Left ventricle myocardium inferior (tissue), 1 donor: ENCODE data around the gene AHNAK2. TPM values are rescaled to one million over a fixed set of nuclear protein-coding genes. Genes with fewer than 3 reads are reported as not detected.

Experiments
- DNase-seq: peaks from one replicate; pipeline ENCODE4 v3.0.0-alpha.2; 2020
- H3K27ac ChIP-seq: fragments of 200-600 bp; replicated peaks from 2 replicates; pipeline ENCODE4 v1.8.0; 2021
- H3K27me3 ChIP-seq: fragments of 200-600 bp; 2 replicates; pipeline ENCODE4 v1.8.0; 2021; ENCODE audit warnings: low read depth
- H3K36me3 ChIP-seq: fragments of 200-600 bp; 2 replicates; pipeline ENCODE4 v1.8.0; 2021
- H3K4me1 ChIP-seq: fragments of 200-600 bp; 2 replicates; pipeline ENCODE4 v1.8.0; 2021
- H3K4me3 ChIP-seq: fragments of 200-600 bp; 2 replicates; pipeline ENCODE4 v1.8.0; 2021; ENCODE audit warnings: mild to moderate bottlenecking, moderate library complexity
- H3K9me3 ChIP-seq: fragments of 200-600 bp; replicated peaks from 2 replicates; pipeline ENCODE4 v1.8.0; 2021
- intact Hi-C: fragments of 100-400 bp; cut with micrococcal nuclease; formaldehyde crosslinking; loops from one replicate; pipeline ENCODE4 v1.11.0; 2022
- total RNA-seq: library from RNA; stranded (reverse); fragmentation: NEBNext Ultra II Directional; extraction: Animal tissue kit (Norgen Biotek cat#: 25700); gene quantifications from one replicate; pipeline ENCODE4 v1.2.1, GENCODE V29; 2021
- TF ChIP-seq, protein P1 (sequence below): fragments of 200-600 bp; IDR thresholded peaks from 2 replicates; pipeline ENCODE4 v1.8.0; 2021; ENCODE audit warnings: antibody characterized with exemption, mild to moderate bottlenecking, borderline replicate concordance
- donor health status: DM: no; HTN: yes; CAD: no; lungs with severe emphysema.

Gene AHNAK2
- total RNA-seq, 1 donor from 2014 or later, result 2.5 TPM

DNA sequence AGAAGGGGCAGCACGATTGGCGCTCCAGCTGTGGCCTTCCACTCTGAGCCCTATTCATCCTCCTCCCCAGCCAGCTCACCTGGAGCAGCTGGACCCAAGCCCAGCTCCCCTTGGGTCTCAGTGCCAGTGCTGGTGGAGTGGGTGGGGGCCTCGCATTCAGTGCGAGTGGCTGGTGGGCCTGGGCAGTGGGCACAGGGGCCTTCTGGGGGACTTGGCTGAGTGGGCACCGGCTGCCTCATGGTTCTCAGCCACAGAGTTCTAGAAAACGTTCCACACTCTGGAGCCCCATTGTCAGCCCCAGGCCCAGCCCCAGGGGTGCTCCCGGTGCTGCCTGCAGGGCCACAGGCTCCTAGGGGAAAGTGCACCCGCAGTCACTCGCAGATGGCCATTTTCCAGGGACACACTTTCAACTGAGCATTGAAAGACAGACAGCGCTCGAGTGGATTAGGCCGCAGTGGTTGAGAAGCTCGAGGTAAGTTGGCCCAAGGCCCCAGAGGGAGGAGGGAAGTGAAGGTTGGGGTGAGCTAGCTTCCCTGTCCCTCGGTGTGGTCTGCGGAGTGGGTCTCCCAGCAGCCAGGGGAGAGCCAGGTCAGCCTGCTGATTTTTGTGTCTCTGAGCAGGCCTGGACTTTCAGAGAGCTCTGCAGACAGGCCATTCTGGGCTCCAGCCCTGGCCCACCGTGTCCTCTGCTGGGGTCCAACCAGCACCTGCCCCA is 11.2 kb upstream of the AHNAK2 start:
- intact Hi-C loops, result no loop called here
- Histone ChIP-seq H3K27ac (no peak overlapping the region), H3K4me3 (no peak overlapping the region), H3K36me3 (peaks cover 19% of the 10 kb centered on the region), H3K27me3 (no peaks in the 10 kb centered on the region), H3K9me3 (no peaks in the 10 kb centered on the region), H3K4me1 (peaks cover 15% of the 10 kb centered on the region)
- DNase-seq, result no peak
- TF ChIP-seq, protein P1, sequence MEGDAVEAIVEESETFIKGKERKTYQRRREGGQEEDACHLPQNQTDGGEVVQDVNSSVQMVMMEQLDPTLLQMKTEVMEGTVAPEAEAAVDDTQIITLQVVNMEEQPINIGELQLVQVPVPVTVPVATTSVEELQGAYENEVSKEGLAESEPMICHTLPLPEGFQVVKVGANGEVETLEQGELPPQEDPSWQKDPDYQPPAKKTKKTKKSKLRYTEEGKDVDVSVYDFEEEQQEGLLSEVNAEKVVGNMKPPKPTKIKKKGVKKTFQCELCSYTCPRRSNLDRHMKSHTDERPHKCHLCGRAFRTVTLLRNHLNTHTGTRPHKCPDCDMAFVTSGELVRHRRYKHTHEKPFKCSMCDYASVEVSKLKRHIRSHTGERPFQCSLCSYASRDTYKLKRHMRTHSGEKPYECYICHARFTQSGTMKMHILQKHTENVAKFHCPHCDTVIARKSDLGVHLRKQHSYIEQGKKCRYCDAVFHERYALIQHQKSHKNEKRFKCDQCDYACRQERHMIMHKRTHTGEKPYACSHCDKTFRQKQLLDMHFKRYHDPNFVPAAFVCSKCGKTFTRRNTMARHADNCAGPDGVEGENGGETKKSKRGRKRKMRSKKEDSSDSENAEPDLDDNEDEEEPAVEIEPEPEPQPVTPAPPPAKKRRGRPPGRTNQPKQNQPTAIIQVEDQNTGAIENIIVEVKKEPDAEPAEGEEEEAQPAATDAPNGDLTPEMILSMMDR, result no peak

DNA sequence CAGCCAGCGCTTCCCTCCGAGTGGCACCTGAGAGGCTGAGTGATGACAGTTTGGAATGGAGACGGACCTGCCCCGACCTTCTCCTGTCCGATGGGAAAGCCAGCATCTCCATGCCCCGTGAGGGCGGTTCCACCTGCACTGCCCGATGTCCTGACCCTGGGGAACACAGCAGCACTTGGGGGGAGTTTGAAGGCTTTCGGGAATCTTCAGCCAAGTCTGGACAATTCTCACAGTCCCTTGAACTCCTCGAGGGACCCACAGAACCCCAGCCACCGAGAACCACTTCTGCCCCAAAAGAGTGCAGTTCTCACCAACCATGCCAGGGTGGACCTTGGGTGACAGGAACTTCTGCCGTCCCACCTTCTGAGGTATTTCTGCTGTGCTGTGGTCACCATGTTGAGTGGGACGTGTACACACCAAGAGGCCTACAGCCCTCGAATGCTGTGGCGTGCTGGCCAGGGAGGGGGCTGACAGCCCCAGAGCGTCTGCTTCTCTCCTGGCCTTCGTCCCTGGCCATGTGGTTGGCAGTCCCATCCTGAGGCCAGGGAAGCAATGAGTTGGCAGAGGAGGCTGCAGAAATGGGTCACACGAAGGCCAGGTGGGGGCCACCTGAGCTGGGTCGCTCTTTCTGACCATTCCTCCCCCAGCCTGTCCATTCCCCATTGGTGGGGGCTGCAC is 8.5 kb upstream of the AHNAK2 start:
- no peaks in the 10 kb centered on the region for H3K9me3 ChIP-seq
- H3K27me3 ChIP-seq, result no peaks in the 10 kb centered on the region
- DNase-seq, result no peak
- peak overlapping the region; percentile 93 for H3K4me3 ChIP-seq
- no peak overlapping the region for H3K27ac ChIP-seq
- TF ChIP-seq, protein P1, result no peak
- no peaks in the 10 kb centered on the region for H3K36me3 ChIP-seq
- intact Hi-C loops, result no loop called here
- peaks cover 15% of the 10 kb centered on the region for H3K4me1 ChIP-seq

DNA sequence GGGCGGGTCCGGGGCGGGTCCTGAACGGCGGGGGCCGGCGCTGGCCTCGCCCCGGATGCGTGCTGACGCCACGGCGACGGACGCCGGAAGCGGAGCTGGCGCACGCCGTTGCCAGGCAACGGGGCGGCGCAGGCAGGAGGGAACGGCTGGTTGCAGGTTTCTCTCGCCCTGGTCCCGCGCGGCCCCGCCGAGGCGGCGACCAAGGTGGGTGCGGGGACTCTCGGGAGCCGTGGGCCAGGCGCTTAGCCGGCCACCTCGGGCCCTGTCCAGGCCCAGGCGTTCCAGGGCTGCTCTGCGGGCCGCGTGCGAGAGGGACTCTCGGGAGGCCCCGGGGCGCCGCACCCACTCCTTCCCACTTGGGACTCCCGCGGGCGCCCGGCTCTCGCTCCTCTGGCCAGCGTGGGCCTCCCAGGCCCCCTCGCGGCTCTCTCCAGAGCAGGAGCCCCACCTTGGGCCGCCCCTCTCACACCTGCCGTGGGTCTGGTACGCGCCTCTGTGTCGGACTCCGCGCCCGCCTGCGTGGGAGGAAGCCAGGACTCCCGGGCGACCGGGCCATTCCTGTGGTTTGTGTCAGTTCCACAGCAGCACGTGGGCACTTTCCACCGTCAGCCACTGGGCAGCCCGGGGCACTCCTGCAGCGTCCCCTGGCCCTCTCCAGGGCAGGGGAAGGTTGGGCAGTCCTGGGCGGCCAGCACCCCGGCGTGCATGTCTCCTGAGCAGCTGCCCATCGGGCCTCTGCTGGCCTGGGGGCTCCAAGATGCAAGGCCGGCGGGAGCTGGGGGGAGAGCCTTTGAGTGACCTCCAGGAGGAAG is 7.7 kb upstream of the AHNAK2 start, which contains the start of gene CLBA1:
TSS of gene CLBA1 (plus strand) at position 114 of the 812 bp plus-strand sequence. CDS start at position 758, 644 bp downstream.
- peaks cover 15% of the 10 kb centered on the region for H3K4me1 ChIP-seq
- TF ChIP-seq, protein P1, result no peak
- no peaks in the 10 kb centered on the region for H3K9me3 ChIP-seq
- DNase-seq, result peak; percentile 89
- no peaks in the 10 kb centered on the region for H3K36me3 ChIP-seq
- no peaks in the 10 kb centered on the region for H3K27me3 ChIP-seq
- H3K4me3 ChIP-seq, result peak within 1 kb of the TSS; percentile 93
- intact Hi-C loops, result no loop called here
- peak within 1 kb of the TSS; percentile 77 for H3K27ac ChIP-seq

DNA sequence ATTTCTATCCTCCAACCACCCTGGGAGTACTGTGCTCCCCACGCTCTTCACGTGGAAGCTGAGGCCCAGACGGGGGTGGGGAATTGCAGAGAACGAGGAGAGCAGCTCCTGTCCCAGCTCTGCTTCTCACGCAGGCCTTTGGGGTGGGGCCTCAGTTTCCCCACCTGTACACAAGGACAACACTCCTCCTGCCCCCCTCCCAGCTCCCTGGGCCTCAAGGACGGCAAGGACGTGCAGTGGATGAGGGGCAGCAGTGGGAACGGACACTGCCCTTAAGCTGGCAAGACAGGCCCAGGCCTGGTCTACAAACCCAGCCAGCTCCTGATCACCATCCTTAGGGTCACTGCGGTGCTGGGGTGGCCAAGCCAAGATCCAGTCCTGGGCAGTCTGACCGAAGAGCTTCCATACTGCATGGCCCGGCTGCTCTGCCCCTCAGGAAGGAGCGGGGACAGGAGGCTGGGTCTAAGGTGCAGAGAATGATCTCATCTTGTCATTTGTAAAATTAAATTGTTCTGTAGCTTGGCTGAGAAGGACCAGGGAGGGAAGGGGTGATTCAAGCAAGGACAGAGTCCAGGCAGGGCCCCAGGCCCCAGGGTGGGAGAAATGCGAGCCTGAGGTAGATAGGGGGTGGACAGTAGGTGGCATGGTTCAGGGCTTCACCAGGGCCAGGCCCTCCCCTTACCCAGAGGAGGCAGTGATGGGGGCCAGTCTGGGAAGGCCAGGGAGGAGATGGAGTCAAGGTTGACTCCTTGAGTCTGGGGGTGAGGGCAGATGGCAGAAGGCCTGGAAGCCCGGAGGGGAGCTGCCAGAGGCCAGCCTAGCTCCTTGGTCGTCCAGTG is 6.1 kb upstream of the AHNAK2 start:
- DNase-seq, result no peak
- Histone ChIP-seq H3K27me3 (no peaks in the 10 kb centered on the region), H3K4me1 (peaks cover 27% of the 10 kb centered on the region), H3K9me3 (no peaks in the 10 kb centered on the region), H3K27ac (no peak overlapping the region), H3K4me3 (no peak overlapping the region), H3K36me3 (no peaks in the 10 kb centered on the region)
- TF ChIP-seq, protein P1, result no peak
- intact Hi-C loops, result no loop called here
